MM.1S (cell line): ENCODE measurements around the gene TM4SF18.
"Not testable (repeated sequence)": the region's sequence is repeated elsewhere in the genome, so short reads cannot be mapped to it uniquely, and the experiment has no call there.

ENCODE experiments used
- DNase-seq: peaks from one replicate; pipeline ENCODE4 v3.0.0-alpha.2; 2015
- H2AFZ ChIP-seq: fragments of 300-600 bp; sonication (generic); 2 replicates; pipeline ENCODE4 v1.6.0; 2016; ENCODE audit warnings: antibody characterized with exemption, low read length
- H3F3A ChIP-seq: fragments of 300-600 bp; sonication (generic); 2 replicates; pipeline ENCODE4 v1.6.1; 2016; ENCODE audit warnings: mild to moderate bottlenecking, antibody characterized with exemption, low read length, moderate library complexity, mixed read lengths; ENCODE audit not compliant: insufficient read depth
- H3K27ac ChIP-seq: fragments of 300-600 bp; sonication (generic); 2 replicates; pipeline ENCODE4 v1.5.1; 2016; ENCODE audit warnings: mild to moderate bottlenecking, low read length
- H3K27me3 ChIP-seq: fragments of 300-600 bp; sonication (generic); replicated peaks from 2 replicates; pipeline ENCODE4 v1.6.0; 2016; ENCODE audit warnings: low read length; ENCODE audit not compliant: insufficient read depth
- H3K36me3 ChIP-seq: fragments of 300-600 bp; sonication (generic); replicated peaks from 2 replicates; pipeline ENCODE4 v1.6.1; 2016; ENCODE audit warnings: mild to moderate bottlenecking, low read length, mixed read lengths; ENCODE audit not compliant: insufficient read depth
- H3K4me1 ChIP-seq: fragments of 300-600 bp; sonication (generic); 2 replicates; pipeline ENCODE4 v1.6.1; 2016; ENCODE audit warnings: low read length, mixed read lengths
- H3K4me2 ChIP-seq: fragments of 300-600 bp; sonication (generic); 2 replicates; pipeline ENCODE4 v1.6.0; 2016; ENCODE audit warnings: low read depth, low read length
- H3K4me3 ChIP-seq: fragments of 300-600 bp; sonication (generic); 2 replicates; pipeline ENCODE4 v1.5.1; 2016; ENCODE audit warnings: low read length, mixed read lengths
- H3K79me2 ChIP-seq: fragments of 300-600 bp; sonication (generic); 2 replicates; pipeline ENCODE4 v1.6.1; 2016; ENCODE audit warnings: mixed run types, low read length, mixed read lengths
- H3K9ac ChIP-seq: fragments of 300-600 bp; sonication (generic); 2 replicates; pipeline ENCODE4 v1.6.1; 2016; ENCODE audit warnings: low read length, mixed read lengths
- H3K9me2 ChIP-seq: fragments of 300-600 bp; sonication (generic); replicated peaks from 2 replicates; pipeline ENCODE4 v1.6.1; 2016; ENCODE audit warnings: mild to moderate bottlenecking, low read length, mixed read lengths; ENCODE audit not compliant: insufficient read depth
- H3K9me3 ChIP-seq: fragments of 300-600 bp; sonication (generic); replicated peaks from 2 replicates; pipeline ENCODE4 v1.6.1; 2016; ENCODE audit warnings: mild to moderate bottlenecking, low read length, mixed read lengths; ENCODE audit not compliant: insufficient read depth
- H4K20me1 ChIP-seq: fragments of 300-600 bp; sonication (generic); 2 replicates; pipeline ENCODE4 v1.6.1; 2016; ENCODE audit warnings: mild to moderate bottlenecking, low read length, moderate library complexity, mixed read lengths; ENCODE audit not compliant: insufficient read depth
- EZH2 ChIP-seq: fragments of 300-600 bp; sonication (generic); optimal IDR thresholded peaks from 2 replicates; pipeline ENCODE3; 2017; ENCODE audit warnings: low read depth, mild to moderate bottlenecking, antibody characterized with exemption, low read length, mixed read lengths
- EZH2phosphoT487 ChIP-seq: fragments of 300-600 bp; sonication (generic); IDR thresholded peaks from 2 replicates; pipeline ENCODE4 v1.6.1; 2018; ENCODE audit warnings: antibody characterized with exemption, low read length
- TF ChIP-seq, protein P1 (sequence below): fragments of 300-600 bp; sonication (generic); IDR thresholded peaks from 2 replicates; pipeline ENCODE4 v1.5.1; 2016; ENCODE audit warnings: antibody characterized with exemption, low read length, mixed read lengths

TM4SF18 gene

GRCh38 chr3:149342413-149343380, 9.3 kb upstream of the TM4SF18 start:
- Histone ChIP-seq H3K36me3 (no peaks in the 10 kb centered on the region), H3K4me2 (no peak overlapping the region), H3K4me3 (no peak overlapping the region), H3F3A (no peaks in the 10 kb centered on the region), H3K79me2 (no peaks in the 10 kb centered on the region), H3K27me3 (no peaks in the 10 kb centered on the region), H3K4me1 (no peaks in the 10 kb centered on the region), H3K9ac (no peak overlapping the region), H4K20me1 (no peaks in the 10 kb centered on the region), H3K27ac (no peak overlapping the region), H3K9me2 (no peaks in the 10 kb centered on the region), H3K9me3 (no peaks in the 10 kb centered on the region), H2AFZ (no peak overlapping the region)
- TF ChIP-seq, protein P1, sequence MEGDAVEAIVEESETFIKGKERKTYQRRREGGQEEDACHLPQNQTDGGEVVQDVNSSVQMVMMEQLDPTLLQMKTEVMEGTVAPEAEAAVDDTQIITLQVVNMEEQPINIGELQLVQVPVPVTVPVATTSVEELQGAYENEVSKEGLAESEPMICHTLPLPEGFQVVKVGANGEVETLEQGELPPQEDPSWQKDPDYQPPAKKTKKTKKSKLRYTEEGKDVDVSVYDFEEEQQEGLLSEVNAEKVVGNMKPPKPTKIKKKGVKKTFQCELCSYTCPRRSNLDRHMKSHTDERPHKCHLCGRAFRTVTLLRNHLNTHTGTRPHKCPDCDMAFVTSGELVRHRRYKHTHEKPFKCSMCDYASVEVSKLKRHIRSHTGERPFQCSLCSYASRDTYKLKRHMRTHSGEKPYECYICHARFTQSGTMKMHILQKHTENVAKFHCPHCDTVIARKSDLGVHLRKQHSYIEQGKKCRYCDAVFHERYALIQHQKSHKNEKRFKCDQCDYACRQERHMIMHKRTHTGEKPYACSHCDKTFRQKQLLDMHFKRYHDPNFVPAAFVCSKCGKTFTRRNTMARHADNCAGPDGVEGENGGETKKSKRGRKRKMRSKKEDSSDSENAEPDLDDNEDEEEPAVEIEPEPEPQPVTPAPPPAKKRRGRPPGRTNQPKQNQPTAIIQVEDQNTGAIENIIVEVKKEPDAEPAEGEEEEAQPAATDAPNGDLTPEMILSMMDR, result no peak
- TF ChIP-seq EZH2 (no peak), EZH2phosphoT487 (no peak)
- DNase-seq, result no peak

GRCh38 chr3:149340310-149340933, 7.0 kb upstream of the TM4SF18 start:
- Histone ChIP-seq H3K27me3 (no peaks in the 10 kb centered on the region), H4K20me1 (no peaks in the 10 kb centered on the region), H3K4me3 (no peak overlapping the region), H3F3A (no peaks in the 10 kb centered on the region), H3K36me3 (no peaks in the 10 kb centered on the region), H2AFZ (no peak overlapping the region), H3K9me3 (no peaks in the 10 kb centered on the region), H3K79me2 (no peaks in the 10 kb centered on the region), H3K27ac (no peak overlapping the region), H3K9ac (no peak overlapping the region), H3K9me2 (no peaks in the 10 kb centered on the region), H3K4me2 (no peak overlapping the region), H3K4me1 (no peaks in the 10 kb centered on the region)
- TF ChIP-seq, protein P1, result no peak
- TF ChIP-seq EZH2phosphoT487, result no peak
- TF ChIP-seq EZH2, result no peak
- no peak for DNase-seq

DNA sequence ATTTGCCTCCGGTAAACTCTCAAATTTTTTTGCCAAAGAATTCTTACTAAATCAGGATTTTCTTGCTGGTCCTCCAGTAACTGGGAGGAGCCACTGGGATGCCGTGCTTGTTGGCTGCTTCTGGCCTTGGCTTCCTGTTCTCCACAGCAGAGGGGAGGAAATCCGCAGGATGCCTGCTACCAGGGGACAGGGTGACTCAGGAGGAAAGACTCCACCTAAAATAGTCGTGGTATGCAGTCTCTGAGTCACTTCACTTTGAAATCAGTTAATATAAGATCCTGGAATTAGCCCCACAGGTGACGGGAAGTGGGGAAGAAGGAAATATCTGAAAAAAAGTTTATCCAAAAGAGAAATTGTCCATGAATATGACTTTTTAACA, 6.5 kb upstream of the TM4SF18 start:
- H3F3A ChIP-seq, result no peaks in the 10 kb centered on the region
- no peaks in the 10 kb centered on the region for H3K27me3 ChIP-seq
- TF ChIP-seq, protein P1, result no peak
- no peak for TF ChIP-seq EZH2
- no peak for TF ChIP-seq EZH2phosphoT487
- DNase-seq, result no peak
- no peak overlapping the region for H3K4me2 ChIP-seq
- no peak overlapping the region for H3K9ac ChIP-seq
- H3K79me2 ChIP-seq, result no peaks in the 10 kb centered on the region
- no peak overlapping the region for H3K27ac ChIP-seq
- no peaks in the 10 kb centered on the region for H4K20me1 ChIP-seq
- H3K36me3 ChIP-seq, result no peaks in the 10 kb centered on the region
- H3K4me1 ChIP-seq, result no peaks in the 10 kb centered on the region
- H3K4me3 ChIP-seq, result no peak overlapping the region
- no peak overlapping the region for H2AFZ ChIP-seq
- H3K9me2 ChIP-seq, result no peaks in the 10 kb centered on the region
- no peaks in the 10 kb centered on the region for H3K9me3 ChIP-seq

- H3K4me1 ChIP-seq, H3K4me2 ChIP-seq, H3K36me3 ChIP-seq, H4K20me1 ChIP-seq, H3K27ac ChIP-seq, H3K9me2 ChIP-seq, H3F3A ChIP-seq, H3K9ac ChIP-seq, H3K27me3 ChIP-seq, H2AFZ ChIP-seq, H3K9me3 ChIP-seq, DNase-seq, H3K4me3 ChIP-seq, H3K79me2 ChIP-seq: not testable (repeated sequence)
Measured at GRCh38 chr3:149337486-149337885, 4.0 kb upstream of the TM4SF18 start.
